NCI-H1694 treated with DMSO at 0.1 percent for 48 hours (cell line): ENCODE results near the gene EEFSEC.

Experiments
- DNase-seq: peaks from one replicate; lab custom pipeline; 2025; lab: John Stamatoyannopoulos, UW

Gene EEFSEC

DNA sequence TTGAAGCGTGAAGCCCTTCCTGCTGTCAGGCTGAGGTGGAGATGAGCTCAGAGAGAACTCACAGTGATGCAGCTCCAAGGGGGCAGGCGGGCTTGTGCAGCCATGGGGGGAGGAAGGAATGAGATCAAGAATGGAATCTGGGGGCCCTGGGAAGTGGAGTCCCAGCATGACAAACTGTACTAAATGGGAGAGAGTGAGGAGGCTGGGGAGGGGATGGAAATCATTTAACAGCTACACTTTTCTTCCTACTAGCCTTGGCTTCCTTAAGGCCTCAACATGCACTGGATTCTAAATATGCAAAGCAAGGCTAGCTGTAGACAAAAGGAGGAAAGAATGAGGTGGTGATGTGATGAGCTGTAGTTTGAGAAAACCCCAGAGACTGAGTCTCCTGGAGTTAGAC lies 133.9 kb downstream of the EEFSEC start:
- DNase-seq, result no peak

DNA sequence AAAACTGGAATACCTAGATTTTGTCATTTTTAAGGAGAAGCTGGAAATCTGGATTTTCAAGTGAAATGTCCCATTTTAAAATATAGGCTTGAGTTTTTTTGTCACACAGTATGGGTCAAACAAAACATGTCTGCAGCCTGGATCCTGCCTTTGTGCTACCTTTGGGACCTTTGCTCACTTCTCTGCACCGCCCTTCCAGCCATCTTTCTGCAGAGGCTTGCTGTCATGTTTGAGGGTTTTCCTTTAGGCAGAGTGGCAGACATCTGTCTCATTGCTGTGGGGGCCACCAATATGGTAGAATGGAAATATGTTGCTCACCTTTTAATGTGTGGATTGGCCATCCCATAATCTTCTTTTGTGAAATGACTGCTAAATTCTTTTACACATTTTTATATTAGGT lies 136.3 kb downstream of the EEFSEC start:
- no peak for DNase-seq

- no peak for DNase-seq
These were observed 137.2 kb downstream of the EEFSEC start for GRCh38 chr3:128290484-128290883.

- no peak for DNase-seq
These were observed 140.6 kb downstream of the EEFSEC start for GRCh38 chr3:128293930-128294329.

- DNase-seq, result no peak
These were observed 141.8 kb downstream of the EEFSEC start for GRCh38 chr3:128294999-128295468.

GRCh38 chr3:128296469-128297251 lies 143.4 kb downstream of the EEFSEC start:
- DNase-seq, result no peak

GRCh38 chr3:128297401-128298138 lies 144.3 kb downstream of the EEFSEC start:
- no peak for DNase-seq

DNA sequence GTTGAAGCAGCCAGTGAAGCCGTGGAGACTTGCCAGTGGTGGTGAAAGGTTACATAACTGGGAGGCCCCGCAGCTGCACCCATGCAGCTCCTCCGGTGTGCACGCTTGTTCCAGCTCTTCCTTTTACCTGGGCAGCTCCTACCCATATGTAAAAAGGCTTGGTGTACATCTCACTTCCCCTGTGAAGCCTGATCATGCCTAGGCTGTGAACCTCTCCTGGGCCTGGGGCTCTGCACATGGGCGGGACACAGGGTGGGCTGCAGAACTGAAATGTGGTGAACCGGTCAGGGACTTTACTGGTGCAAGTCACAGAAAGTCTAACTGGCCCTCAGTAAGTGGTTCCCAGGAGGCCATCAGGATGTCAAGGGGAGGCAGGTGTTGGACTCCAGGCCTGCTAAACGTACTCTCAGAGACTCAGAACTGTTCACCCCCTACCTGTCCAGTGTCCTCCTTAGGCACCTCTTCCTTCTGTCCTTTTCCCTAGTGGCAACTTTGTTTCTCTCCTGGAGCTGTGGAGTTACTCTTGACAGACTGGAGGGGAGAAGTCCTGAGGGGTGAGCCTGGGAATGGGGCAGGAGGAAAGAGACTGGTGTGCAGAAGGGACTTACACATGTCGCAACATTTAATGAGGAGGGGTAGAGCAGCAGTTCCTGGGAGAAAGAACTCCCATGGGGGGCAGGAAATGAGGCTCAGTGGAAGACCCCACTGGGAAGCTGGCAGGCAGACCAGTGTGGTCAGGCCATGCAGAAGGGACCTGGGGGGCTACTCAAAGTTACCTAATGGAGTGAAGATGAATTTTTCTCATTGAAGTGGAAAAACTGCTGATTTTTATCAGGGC lies 148.1 kb downstream of the EEFSEC start:
- DNase-seq, result no peak

GRCh38 chr3:128306481-128306880 lies 153.2 kb downstream of the EEFSEC start:
- DNase-seq, result no peak

DNA sequence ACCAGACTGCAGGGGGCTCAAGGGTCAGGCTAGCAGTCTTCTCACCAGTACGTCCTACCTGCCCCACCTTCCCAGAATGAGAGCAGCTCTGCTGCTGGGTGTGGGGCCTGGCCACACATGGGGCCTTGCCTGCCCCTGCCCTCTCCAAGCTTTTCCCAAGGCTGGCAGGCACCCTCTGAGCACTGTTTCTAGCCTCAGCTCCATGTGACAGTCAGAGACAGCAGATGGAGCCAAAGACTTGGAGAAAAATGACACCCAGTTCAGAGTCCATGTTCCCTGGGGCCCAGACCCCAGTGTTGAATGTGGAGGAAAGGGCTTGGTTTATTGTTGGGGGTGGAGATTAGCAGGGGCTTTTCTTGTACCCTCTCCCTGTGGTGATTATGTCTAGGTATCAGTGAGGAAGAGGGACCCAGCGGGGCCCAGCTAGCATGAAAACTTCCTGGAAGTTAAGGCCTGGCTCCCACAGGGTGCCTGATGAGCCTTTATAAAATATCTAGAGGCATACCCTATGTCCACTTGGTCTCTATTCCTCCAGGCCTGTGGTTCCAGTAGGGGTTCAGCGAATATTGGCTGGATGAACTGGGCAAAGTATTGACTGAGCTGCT lies 153.8 kb downstream of the EEFSEC start:
- peak; percentile 13 for DNase-seq

DNA sequence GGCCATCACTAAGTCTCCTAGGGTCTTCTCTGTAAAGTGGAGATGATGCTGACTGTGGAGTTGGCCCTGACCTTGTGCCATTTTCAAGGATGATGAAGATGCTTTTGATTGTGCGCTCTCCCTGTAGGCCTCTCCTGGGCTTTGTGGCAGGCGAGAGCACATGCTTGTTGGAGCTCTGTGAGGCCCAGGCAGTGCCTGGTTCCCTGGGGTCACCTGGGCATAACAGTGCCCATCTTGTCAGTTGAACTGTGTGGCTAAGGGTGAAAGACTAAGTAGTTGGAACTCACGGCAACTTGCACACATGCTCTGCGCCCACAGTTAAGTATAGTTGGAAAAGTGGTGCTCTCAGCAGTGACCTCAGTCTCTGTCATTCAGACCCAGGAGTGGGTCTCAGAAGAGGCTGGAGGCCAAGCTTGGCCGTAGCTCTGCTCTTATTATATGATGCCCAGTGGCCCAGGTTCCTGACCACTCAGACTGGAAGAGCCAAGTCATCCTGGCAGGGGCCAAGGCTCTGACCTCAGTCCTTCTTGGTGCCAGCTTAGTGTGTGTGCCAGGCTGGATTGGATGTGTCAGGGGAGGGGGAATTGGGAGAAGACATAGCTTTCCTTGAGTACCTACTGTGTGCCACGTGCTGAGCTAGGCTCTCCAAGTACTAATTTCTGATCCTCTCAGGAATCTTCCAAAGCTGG lies 154.6 kb downstream of the EEFSEC start:
- no peak for DNase-seq

DNA sequence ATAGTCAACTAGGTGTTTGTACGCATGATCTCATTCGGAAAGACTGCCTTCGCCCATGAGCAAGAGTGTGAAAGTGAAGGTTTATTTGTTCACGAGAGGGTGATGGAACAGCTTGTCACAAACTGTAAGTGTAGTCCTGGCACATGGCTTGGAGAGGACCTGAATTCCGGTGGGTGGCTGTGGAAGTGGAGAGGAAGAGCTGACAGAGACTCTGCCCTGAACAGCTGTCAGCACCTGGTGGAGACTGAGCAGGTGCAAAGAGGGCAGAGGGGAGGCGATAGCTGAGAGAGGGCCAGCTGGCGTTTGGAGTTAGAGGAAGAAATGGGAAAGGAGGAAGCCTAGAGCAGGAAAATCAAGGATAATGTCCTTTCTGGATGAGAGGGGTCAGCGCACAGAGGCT lies 155.7 kb downstream of the EEFSEC start:
- DNase-seq, result no peak

GRCh38 chr3:128310286-128311058 lies 157.2 kb downstream of the EEFSEC start:
- DNase-seq, result no peak

GRCh38 chr3:128311441-128311844 lies 158.2 kb downstream of the EEFSEC start:
- no peak for DNase-seq

DNA sequence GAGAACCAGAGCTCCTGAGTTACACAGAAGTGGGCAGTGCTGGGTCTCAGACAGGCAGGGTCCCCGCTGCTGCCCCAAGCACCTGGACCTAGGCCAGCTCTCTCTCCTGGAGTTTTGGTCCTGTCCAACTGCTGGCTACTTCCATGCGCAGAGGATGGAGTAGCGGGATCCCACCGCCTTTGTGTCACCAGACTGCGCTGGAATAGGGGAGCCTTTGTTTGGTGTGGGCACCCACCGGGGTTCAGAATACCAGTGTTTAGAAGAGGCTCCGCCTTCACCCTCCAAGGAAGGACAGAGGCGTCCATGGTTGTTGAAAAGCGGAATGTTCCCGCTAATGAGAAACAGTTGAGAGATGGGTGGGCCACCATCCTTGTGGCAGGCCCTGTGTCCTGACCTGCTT lies 159.0 kb downstream of the EEFSEC start:
- DNase-seq, result no peak

- DNase-seq, result no peak
These were observed 159.9 kb downstream of the EEFSEC start for GRCh38 chr3:128313071-128313725.

DNA sequence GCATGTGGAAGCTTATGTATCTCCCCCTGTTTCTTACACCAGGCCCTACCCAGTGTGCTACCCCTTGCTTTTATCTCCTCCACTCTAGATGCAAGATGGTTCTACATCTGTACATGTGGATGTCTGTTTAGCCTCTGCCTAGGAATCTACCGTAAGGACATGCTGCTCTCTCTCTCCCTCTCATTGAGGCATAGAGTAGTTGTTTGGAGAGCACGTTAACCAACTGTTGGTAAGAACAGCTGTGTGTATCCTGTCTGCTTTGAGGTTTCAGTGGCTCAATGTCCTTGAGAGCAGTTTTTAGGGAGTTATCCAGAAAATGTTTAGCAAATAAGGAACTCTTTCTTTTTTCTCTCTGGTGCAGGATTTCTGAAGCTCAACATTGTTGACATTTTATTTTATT lies 160.7 kb downstream of the EEFSEC start:
- DNase-seq, result no peak

DNA sequence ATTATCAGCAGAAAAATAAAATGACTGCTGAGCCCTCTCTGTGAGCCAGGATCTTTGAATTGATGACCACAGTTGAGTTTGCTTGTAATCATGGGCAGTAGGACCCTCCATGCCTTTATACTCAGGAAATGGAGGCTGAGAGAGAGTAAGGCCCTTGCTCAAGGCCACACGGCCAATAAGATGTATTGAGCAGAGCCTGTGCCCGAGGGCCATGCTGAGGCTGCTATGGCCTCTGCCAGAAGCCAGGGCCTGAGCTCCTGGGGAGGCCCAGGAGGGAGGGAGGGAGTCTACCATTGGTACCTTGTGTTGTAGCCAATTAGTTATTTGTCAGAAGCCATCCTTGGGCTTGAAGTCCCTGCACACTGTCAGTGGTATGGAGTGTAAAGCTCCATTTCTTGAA lies 162.0 kb downstream of the EEFSEC start:
- DNase-seq, result no peak

DNA sequence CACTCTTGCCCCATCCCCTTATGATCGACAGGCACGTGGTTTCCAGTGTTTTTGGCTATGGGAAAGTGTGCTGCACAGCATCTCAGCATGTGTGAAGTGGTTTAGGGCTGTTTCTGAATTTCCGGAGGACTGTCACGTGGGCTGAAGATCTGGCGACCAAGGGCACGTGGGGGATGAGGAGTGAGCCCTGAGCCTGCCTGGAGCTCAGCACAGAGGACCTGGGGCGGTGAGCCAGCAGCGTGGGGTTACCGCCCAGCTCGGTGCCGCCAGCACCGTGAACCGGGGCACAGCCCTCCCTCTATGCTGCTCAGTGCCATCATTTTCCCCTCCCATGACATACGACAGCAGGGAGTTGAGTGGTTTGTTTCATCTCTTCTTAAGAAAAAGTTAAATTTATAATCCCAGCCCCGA lies 163.2 kb downstream of the EEFSEC start:
- DNase-seq, result no peak

DNA sequence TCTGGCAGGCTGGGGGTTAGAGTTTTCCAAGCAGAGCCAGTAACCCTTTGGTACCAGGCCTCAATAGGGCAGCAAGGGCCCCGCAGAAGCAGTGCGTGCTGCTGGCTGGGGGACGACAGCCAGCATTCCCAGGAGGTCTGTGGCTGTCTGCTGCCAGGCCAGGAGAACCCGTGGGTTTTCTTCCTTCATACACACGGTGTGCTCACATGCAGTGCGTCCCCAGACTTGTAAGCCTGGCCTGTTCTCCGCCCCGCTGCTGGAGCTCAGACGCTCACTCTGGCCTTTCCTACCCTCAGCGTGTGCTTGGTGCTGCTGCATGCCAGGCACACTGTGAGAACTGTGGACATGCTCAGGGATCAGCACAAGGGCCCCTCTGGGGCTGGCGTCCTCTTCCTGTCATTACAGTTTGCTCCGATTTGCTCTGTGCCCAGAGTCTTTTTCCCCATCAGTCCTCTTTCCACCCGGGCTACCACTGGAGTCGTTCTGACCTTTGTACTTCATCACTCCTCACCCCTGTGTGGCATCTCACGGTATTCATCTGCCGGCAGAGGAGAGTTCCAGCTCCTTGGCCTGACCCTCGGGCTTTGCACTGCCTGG lies 163.9 kb downstream of the EEFSEC start:
- DNase-seq, result no peak
